Measurements from ENCODE around the gene STARD3. TPM values are rescaled to one million over a fixed set of nuclear protein-coding genes. Genes with fewer than 3 reads are reported as not detected.

STARD3 gene
- total RNA-seq, 1 experiment from 2014 or later: 69.5 TPM

GRCh38 chr17:39650121-39650579 lies 13.2 kb downstream of the STARD3 start:
- peak; percentile 87 for DNase-seq (ENCODE audit: low read depth)

DNA sequence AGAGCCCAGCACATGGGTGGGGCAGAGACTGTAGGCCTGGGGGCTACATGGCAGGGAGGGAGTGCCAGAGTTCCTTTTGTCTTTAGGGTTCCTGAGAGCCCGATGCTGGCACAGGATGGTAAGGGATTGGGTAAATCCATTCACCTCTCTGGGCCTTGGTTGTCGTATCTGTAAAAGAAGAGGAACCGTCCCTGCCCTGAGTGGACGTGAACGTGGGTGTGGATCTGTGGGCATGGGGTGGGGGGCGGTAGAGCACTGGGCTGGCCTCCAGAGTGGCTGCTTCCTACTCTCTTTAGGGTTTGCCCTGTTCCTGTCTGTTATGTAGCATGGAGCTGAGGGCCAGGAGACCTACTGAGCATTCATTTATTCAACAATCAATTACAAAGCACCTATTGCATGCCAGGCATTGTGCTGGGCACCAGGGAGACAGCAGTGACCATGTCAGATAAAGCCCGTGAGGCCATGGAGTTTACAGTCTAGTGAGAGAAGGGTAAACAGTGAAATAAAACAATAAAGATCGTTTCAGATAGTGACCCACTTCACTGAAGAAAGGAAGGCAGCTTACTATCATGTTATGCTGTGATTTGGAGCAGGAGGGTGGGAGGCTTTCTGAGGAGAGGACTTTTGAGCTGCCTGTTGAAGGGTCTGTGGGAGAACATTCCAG lies 15.1 kb downstream of the STARD3 start:
- no peak for DNase-seq (ENCODE audit: low read depth)
- in situ Hi-C loops (cut with HindIII; ENCODE audit: low pct_unique_long_range_greater_than_20kb, low sequenced_read_pairs): no loop called here

More at GRCh38 chr17:39650121-39650579, 13.2 kb downstream of the STARD3 start:
- in situ Hi-C loops (cut with HindIII; ENCODE audit: low pct_unique_long_range_greater_than_20kb, low sequenced_read_pairs): no loop called here

DNA sequence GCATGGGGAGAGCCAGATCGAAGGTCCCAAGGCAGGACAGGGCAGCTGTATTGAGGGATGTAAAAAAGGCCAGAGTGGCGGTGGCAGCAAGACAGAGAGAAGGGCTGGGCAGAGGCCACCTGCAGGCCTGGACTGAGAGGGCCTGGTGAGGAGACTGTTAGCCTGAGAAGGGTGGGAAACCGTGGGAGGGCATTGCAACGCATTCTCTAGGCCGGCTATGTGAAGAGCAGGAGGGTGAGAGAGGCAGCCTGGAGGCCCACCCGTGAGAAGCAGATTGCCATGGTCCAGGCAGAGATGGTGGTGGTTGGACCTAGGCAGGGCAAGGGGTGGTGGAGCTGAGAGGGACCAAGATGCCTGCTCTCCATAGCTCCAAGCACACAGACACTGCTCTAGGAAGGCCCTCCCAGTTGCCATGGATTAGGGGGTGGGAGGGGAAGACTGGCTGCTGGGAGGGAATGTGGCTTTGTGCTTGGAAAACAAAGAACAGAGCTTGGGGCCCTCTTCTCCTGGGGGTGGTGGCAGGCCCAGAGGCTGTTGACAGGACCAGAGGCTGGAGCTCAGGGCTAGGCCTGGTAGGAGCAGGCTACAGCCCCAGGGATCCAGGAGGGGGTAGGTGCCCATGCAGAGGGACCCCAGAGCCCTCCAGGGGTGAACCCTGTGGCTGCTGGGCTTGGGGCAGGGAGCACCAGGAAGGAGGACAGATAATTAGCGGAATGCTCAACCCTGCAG lies 15.8 kb downstream of the STARD3 start:
- in situ Hi-C loops (cut with HindIII; ENCODE audit: low pct_unique_long_range_greater_than_20kb, low sequenced_read_pairs): no loop called here
- no peak for DNase-seq (ENCODE audit: low read depth)

- DNase-seq (ENCODE audit: low read depth): no peak
- in situ Hi-C loops (cut with HindIII; ENCODE audit: low pct_unique_long_range_greater_than_20kb, low sequenced_read_pairs): no loop called here
Observed at GRCh38 chr17:39653316-39653661, 16.3 kb downstream of the STARD3 start.

DNA sequence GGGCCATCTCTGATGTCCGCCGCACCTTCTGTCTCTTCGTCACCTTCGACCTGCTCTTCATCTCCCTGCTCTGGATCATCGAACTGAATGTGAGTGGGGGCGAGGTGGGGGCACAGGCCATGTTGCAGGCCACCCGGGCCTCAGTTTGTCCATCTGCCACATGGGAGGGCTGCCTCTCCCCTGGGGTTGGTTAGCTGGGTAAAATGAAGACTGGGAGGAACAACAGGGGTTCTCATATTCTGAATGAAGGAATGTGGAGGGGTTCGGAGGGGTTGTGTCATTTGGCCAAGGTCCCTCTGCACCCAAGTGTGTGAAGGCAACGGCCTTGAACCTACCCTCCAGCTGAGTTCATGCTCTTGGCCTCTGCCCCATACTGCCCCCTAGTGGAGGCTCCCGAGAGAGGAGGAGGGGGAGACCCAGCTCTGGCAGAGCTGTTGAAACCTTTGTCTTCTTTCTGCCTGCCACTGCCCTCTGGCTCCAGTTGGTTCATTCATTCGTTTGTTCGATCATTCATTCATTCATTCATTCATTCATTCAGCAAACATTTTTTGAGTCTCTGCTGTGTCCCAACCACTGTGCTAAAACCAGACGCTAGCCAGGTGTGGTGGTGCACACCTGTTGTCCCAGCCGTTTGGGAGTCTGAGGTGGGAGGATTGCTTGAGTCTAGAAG lies 16.9 kb downstream of the STARD3 start:
- in situ Hi-C loops (cut with HindIII; ENCODE audit: low pct_unique_long_range_greater_than_20kb, low sequenced_read_pairs): no loop called here
- no peak for DNase-seq (ENCODE audit: low read depth)

GRCh38 chr17:39655105-39655504 lies 18.2 kb downstream of the STARD3 start:
- DNase-seq (ENCODE audit: low read depth): no peak
- in situ Hi-C loops (cut with HindIII; ENCODE audit: low pct_unique_long_range_greater_than_20kb, low sequenced_read_pairs): no loop called here

DNA sequence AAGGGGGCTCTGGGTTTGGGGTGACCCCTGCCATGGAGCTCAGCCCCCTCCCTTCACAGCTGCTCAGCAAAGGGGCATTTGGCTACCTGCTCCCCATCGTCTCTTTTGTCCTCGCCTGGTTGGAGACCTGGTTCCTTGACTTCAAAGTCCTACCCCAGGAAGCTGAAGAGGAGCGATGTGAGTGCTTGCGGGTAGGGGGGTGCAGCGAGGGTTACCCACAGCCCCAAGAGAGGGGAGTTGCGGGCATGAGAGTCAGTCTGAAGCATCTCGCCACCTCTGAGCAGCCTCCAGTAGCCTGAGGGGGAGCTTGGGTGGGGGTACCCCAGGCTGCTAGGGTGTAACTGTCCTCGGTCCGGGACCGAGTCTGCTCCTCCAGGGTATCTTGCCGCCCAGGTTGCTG lies 21.4 kb downstream of the STARD3 start:
- in situ Hi-C loops (cut with HindIII; ENCODE audit: low pct_unique_long_range_greater_than_20kb, low sequenced_read_pairs): no loop called here

GRCh38 chr17:39658760-39659159 lies 21.8 kb downstream of the STARD3 start:
- in situ Hi-C loops (cut with HindIII; ENCODE audit: low pct_unique_long_range_greater_than_20kb, low sequenced_read_pairs): no loop called here

More for the DNA sequence above, 21.4 kb downstream of the STARD3 start:
- no peak for DNase-seq (ENCODE audit: low read depth)

DNA sequence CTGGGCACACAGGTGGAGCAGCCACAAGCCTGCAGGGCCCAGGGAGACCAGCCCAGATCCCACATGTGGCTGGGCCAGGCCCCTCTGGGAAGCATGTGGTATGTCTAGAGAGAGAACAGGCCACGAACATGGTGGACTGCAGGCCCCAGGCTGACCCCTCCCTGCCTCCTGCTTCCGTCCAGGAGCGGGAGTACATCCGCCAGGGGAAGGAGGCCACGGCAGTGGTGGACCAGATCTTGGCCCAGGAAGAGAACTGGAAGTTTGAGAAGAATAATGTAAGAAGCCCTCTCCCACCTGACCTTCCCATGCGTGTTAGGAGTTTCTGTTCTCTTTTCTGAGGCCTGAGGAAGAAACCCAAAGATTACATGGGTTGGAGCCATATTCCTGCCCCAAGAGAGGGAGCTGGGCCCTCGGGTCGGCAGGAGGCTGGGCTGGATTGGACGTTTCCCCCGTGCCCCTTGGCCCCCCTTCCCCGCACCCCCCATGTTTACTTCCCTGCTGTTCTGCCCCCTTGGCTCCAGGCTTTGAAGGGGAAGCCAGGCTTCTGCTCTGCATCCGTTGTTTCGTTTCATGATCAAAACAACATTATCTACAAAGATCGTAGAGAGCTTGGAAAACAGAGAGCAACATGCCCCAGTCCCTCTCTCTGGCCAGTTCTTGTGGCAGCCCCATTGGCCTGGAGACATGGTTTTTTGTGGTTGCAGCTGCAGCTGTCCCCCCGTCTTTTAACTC lies 22.5 kb downstream of the STARD3 start:
- DNase-seq (ENCODE audit: low read depth): no peak
- in situ Hi-C loops (cut with HindIII; ENCODE audit: low pct_unique_long_range_greater_than_20kb, low sequenced_read_pairs): no loop called here

More at GRCh38 chr17:39658760-39659159, 21.8 kb downstream of the STARD3 start:
- DNase-seq (ENCODE audit: low read depth): no peak

- DNase-seq (ENCODE audit: low read depth): no peak
- in situ Hi-C loops (cut with HindIII; ENCODE audit: low pct_unique_long_range_greater_than_20kb, low sequenced_read_pairs): no loop called here
Observed at GRCh38 chr17:39660011-39660360, 23.0 kb downstream of the STARD3 start.

- in situ Hi-C loops (cut with HindIII; ENCODE audit: low pct_unique_long_range_greater_than_20kb, low sequenced_read_pairs): no loop called here
- no peak for DNase-seq (ENCODE audit: low read depth)
Observed at GRCh38 chr17:39660397-39661385, 23.7 kb downstream of the STARD3 start.

- in situ Hi-C loops (cut with HindIII; ENCODE audit: low pct_unique_long_range_greater_than_20kb, low sequenced_read_pairs): no loop called here
- no peak for DNase-seq (ENCODE audit: low read depth)
Observed at GRCh38 chr17:39661744-39662541, 25.0 kb downstream of the STARD3 start.

DNA sequence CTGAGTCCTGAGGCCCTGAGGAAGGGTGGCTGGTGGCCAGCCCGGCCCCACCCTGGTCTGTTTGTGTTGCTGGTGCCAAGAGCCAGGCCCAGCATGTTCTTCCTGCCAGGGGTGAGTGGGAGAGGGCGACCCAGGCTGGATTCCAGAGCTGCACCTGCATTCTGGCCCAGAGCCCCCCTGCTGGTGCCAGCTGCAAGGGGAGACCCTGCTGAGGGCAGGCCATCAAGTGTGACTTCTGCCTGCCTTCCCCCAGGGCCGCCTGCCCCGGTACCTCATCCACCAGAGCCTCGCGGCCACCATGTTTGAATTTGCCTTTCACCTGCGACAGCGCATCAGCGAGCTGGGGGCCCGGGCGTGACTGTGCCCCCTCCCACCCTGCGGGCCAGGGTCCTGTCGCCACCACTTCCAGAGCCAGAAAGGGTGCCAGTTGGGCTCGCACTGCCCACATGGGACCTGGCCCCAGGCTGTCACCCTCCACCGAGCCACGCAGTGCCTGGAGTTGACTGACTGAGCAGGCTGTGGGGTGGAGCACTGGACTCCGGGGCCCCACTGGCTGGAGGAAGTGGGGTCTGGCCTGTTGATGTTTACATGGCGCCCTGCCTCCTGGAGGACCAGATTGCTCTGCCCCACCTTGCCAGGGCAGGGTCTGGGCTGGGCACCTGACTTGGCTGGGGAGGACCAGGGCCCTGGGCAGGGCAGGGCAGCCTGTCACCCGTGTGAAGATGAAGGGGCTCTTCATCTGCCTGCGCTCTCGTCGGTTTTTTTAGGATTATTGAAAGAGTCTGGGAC lies 25.8 kb downstream of the STARD3 start:
- peak; percentile 44 for DNase-seq (ENCODE audit: low read depth)
- in situ Hi-C loops (cut with HindIII; ENCODE audit: low pct_unique_long_range_greater_than_20kb, low sequenced_read_pairs): no loop called here

DNA sequence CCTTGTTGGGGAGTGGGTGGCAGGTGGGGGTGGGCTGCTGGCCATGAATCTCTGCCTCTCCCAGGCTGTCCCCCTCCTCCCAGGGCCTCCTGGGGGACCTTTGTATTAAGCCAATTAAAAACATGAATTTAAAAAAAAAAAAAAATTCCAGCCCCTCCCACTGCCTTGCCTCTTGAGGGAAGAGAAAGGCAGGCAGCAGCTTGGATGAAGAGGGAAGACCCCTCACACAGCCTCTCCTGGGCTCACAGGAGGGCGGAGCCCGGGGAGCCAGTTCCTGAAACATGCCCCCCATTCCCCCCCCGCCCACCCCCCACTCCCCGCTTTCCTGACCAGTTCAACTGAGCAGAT lies 26.4 kb downstream of the STARD3 start:
- in situ Hi-C loops (cut with HindIII; ENCODE audit: low pct_unique_long_range_greater_than_20kb, low sequenced_read_pairs): no loop called here
- DNase-seq (ENCODE audit: low read depth): no peak

- DNase-seq (ENCODE audit: low read depth): peak; percentile 75
- in situ Hi-C loops (cut with HindIII; ENCODE audit: low pct_unique_long_range_greater_than_20kb, low sequenced_read_pairs): no loop called here
Observed at GRCh38 chr17:39663688-39664580, 27.0 kb downstream of the STARD3 start.
